Heart right ventricle (tissue), 16 donors: ENCODE data around the gene COLQ. TPM values are rescaled to one million over a fixed set of nuclear protein-coding genes. Genes with fewer than 3 reads are reported as not detected.
"Not testable (repeated sequence)": the region's sequence is repeated elsewhere in the genome, so short reads cannot be mapped to it uniquely, and the experiment has no call there.

Source experiments
- ATAC-seq, 8 donors: fragments of 200-7000 bp; cut with Tn5 transposase; one replicate each; pipeline ENCODE4 v1.9.1; 2020; ENCODE audit warnings: mild to moderate bottlenecking in 8 of 8, moderate library complexity in 8 of 8, moderate number of reproducible peaks in 1 of 8
- DNase-seq, 2 donors: peaks; one replicate each; pipeline ENCODE4 v3.0.0-alpha.2; 2020
- H3K27ac ChIP-seq, 10 donors: fragments of 200-600 bp; sonication (generic) in 2 of 10; one replicate each; pipeline versions ENCODE4 v1.5.0 to v1.8.0; 2020 to 2022; ENCODE audit warnings: mild to moderate bottlenecking in 3 of 10
- H3K27me3 ChIP-seq, 7 donors: fragments of 200-600 bp; one replicate each; pipeline ENCODE4 v1.8.0; 2021 to 2022; ENCODE audit warnings: mild to moderate bottlenecking in 2 of 7
- H3K36me3 ChIP-seq, 9 donors: fragments of 200-600 bp; sonication (generic) in 1 of 9; one replicate each; pipeline versions ENCODE4 v1.5.0 to v1.8.0; 2020 to 2022; ENCODE audit warnings: mild to moderate bottlenecking in 2 of 9
- H3K4me1 ChIP-seq, 9 donors: fragments of 200-600 bp; sonication (generic) in 1 of 9; one replicate each; pipeline versions ENCODE4 v1.5.0 to v1.8.0; 2020 to 2022; ENCODE audit warnings: mild to moderate bottlenecking in 4 of 9
- H3K4me3 ChIP-seq, 10 donors: fragments of 200-600 bp; sonication (generic) in 2 of 10; one replicate each; pipeline versions ENCODE4 v1.5.0 to v1.8.0; 2020 to 2022; ENCODE audit warnings: mild to moderate bottlenecking in 7 of 10, moderate library complexity in 2 of 10
- H3K9me3 ChIP-seq, 11 donors: fragments of 200-600 bp in 10 of 11; sonication (generic) in 2 of 11; one replicate each; pipeline versions ENCODE4 v1.5.0 to v1.8.0; 2013 to 2022; ENCODE audit warnings: mild to moderate bottlenecking in 2 of 11, control low read depth in 1 of 11, moderate library complexity in 1 of 11
- CTCF ChIP-seq, 9 donors: fragments of 200-600 bp; sonication (generic) in 2 of 9; IDR thresholded peaks; one replicate each; pipeline versions ENCODE4 v1.5.0 to v1.8.0; 2021 to 2022; ENCODE audit warnings: antibody characterized with exemption in 9 of 9, mild to moderate bottlenecking in 5 of 9, moderate library complexity in 1 of 9
- WGBS, 2 donors: extraction: QIAGEN DNeasy Blood & Tissue Kit; methylation state at CpG; one replicate each; pipeline ENCODE4 v1.1.7; 2013; ENCODE audit warnings: inconsistent platforms in 1 of 2; 5-methylcytosine and 5-hydroxymethylcytosine counted together
- intact Hi-C, 10 donors: fragments of 100-400 bp; cut with DNase I; formaldehyde crosslinking; loops; one replicate each; pipeline versions ENCODE4 v1.11.1 to v1.14.2; 2022
- polyA plus RNA-seq, 2 donors: library from polyadenylated mRNA; stranded (reverse); fragments of 200-250 nt; gene quantifications; one replicate each; pipeline ENCODE4 v1.2.3, GENCODE V29; 2013
- total RNA-seq, 10 donors: library from RNA; stranded (reverse); fragmentation: NEBNext Ultra II Directional in 3 of 10; extraction: Animal tissue kit (Norgen Biotek cat#: 25700) in 3 of 10; gene quantifications; one replicate each; pipeline versions ENCODE4 v1.2.1 to v1.2.4, GENCODE V29; 2021 to 2023
- donor health status: Arrhythmogenic right ventricular cardiomyopathy.
- donor health status: ischemic (EF 13 %, LVEDD 7.1; RV severe dilation, severe dysfunction).
- donor health status: healthy with polysubstance abuse.
- donor health status: DM: no; HTN: yes; CAD: no.
- donor health status: DM: no; HTN: no; CAD: no.
- donor health status: ischemic (EF 25% LVEDD 6.9; RV normal size, moderate dysfunction).
- donor health status: ischemic (EF 25% LVEDD 5.7; RV mildly dilated, moderate dysfunction).
- donor health status: healthy.
- donor health status: DM: yes; HTN: yes; CAD: no.
- donor health status: Ischemic cardiomyopathy.
- donor health status: ischemic (EF 35%, LVEDD 5.7; RV mildly dilated, moderate dysfunction).
- donor health status: nonischemic (EF 11% LVEDD 7.7; RV severe dilation, severe dysfunction).
- donor health status: DM: yes; HTN: yes; CAD: no.
- donor health status: PGD.
- donor health status: ischemic (EF 29% LVEDD 5.4; RV normal size, mild dysfunction).
- donor health status: nonischemic (EF 23%, LVEDD 6.1; RV moderate dilation, normal function).

COLQ gene
- total and polyA plus RNA-seq, 12 donors = 0.85 to 23.3 (median 13.0) TPM

- ATAC-seq (no peak), DNase-seq (no peak)
- Histone ChIP-seq H3K36me3 (no peaks in the 10 kb centered on the region), H3K27me3 (no peaks in the 10 kb centered on the region), H3K9me3 (no peaks in the 10 kb centered on the region), H3K4me1 (peaks cover 0 to 14% (median 11%) of the 10 kb centered on the region in 9 donors), H3K4me3 (no peak overlapping the region), H3K27ac (no peak overlapping the region)
- no peak for TF ChIP-seq CTCF (IDR thresholded peaks at IDR 0.05)
- intact Hi-C loops = no loop called here
- WGBS, 2 donors = 87 to 93% methylated on average over 2 of the region's 2 CpGs
Observed at GRCh38 chr3:15538345-15538744, 16.8 kb upstream of the COLQ start.

- DNase-seq (no peak), ATAC-seq (no peak)
- no peak overlapping the region for H3K4me3 ChIP-seq
- no peaks in the 10 kb centered on the region for H3K4me1 ChIP-seq
- no peaks in the 10 kb centered on the region for H3K27me3 ChIP-seq
- H3K27ac ChIP-seq = peak overlapping the region in 1 of 10 donors; percentile 54
- TF ChIP-seq CTCF (IDR thresholded peaks at IDR 0.05) = no peak
- 63 to 69% methylated on average over 2 of the region's 2 CpGs for WGBS, 2 donors
- H3K9me3 ChIP-seq = no peaks in the 10 kb centered on the region
- intact Hi-C loops = no loop called here
- H3K36me3 ChIP-seq = no peaks in the 10 kb centered on the region
Observed at GRCh38 chr3:15536856-15537255, 15.3 kb upstream of the COLQ start.

- Histone ChIP-seq H3K4me1 (no peaks in the 10 kb centered on the region), H3K9me3 (no peaks in the 10 kb centered on the region), H3K36me3 (no peaks in the 10 kb centered on the region), H3K4me3 (no peak overlapping the region), H3K27me3 (no peaks in the 10 kb centered on the region), H3K27ac (peak overlapping the region in 1 of 10 donors; percentile 54)
- DNase-seq (no peak), ATAC-seq (no peak)
- WGBS, 2 donors = 98 to 100% methylated on average over 1 of the region's 1 CpG
- intact Hi-C loops = no loop called here
- no peak for TF ChIP-seq CTCF (IDR thresholded peaks at IDR 0.05)
Observed at GRCh38 chr3:15535732-15536131, 14.2 kb upstream of the COLQ start.

GRCh38 chr3:15532614-15533013, 11.1 kb upstream of the COLQ start:
- intact Hi-C loops, H3K4me3 ChIP-seq, H3K36me3 ChIP-seq, H3K9me3 ChIP-seq, H3K27ac ChIP-seq, H3K27me3 ChIP-seq, DNase-seq, ATAC-seq, H3K4me1 ChIP-seq: not testable (repeated sequence)
- 98 to 100% methylated on average over 2 of the region's 2 CpGs for WGBS, 2 donors

- H3K9me3 ChIP-seq = no peaks in the 10 kb centered on the region
- peaks cover 0 to 11% (median 5%) of the 10 kb centered on the region in 9 donors for H3K4me1 ChIP-seq
- ATAC-seq = peak in 1 of 8 donors; percentile 22
- 69 to 87% methylated on average over 1 of the region's 1 CpG for WGBS, 2 donors
- no peak for DNase-seq
- TF ChIP-seq CTCF (IDR thresholded peaks at IDR 0.05) = no peak
- H3K27ac ChIP-seq = no peak overlapping the region
- H3K27me3 ChIP-seq = no peaks in the 10 kb centered on the region
- intact Hi-C loops = no loop called here
- no peak overlapping the region for H3K4me3 ChIP-seq
- no peaks in the 10 kb centered on the region for H3K36me3 ChIP-seq
Observed at GRCh38 chr3:15531346-15531745, 9.8 kb upstream of the COLQ start.
